Lower leg skin (tissue), 4 donors: ENCODE data around the gene CNGA1. TPM values are rescaled to one million over a fixed set of nuclear protein-coding genes. Genes with fewer than 3 reads are reported as not detected.

Source experiments
- DNase-seq, 2 donors: peaks; one replicate each; pipeline ENCODE4 v3.0.0-alpha.2; 2019; ENCODE audit warnings: low spot score in 2 of 2
- H3K4me3 ChIP-seq: fragments of 200-600 bp; sonication (generic); 2 replicates; pipeline ENCODE4 v1.5.1; 2017; ENCODE audit warnings: mild to moderate bottlenecking, low read depth; ENCODE audit not compliant: poor library complexity, severe bottlenecking
- CTCF ChIP-seq, 3 donors: fragments of 450-650 bp; IDR thresholded peaks; one replicate each; pipeline ENCODE4 v1.5.1; 2016; ENCODE audit warnings: antibody characterized with exemption in 3 of 3, mild to moderate bottlenecking in 3 of 3, moderate library complexity in 2 of 3
- POLR2A ChIP-seq, 2 donors: fragments of 450-650 bp; IDR thresholded peaks; one replicate each; pipeline ENCODE4 v1.6.1; 2016 to 2017; ENCODE audit warnings: antibody characterized with exemption in 2 of 2, mild to moderate bottlenecking in 1 of 2, moderate library complexity in 1 of 2
- WGBS, 2 donors: methylation state at CpG; one replicate each; pipeline ENCODE4 v1.1.5; 2018; 5-methylcytosine and 5-hydroxymethylcytosine counted together
- intact Hi-C: fragments of 100-400 bp; cut with DNase I; formaldehyde crosslinking; loops from one replicate; pipeline ENCODE4 v1.15.0; 2023; ENCODE audit warnings: low total_unique reads
- total RNA-seq, 4 donors: library from RNA; depleted of rRNA; stranded (reverse); fragments of >200 nt; gene quantifications; one replicate each; pipeline ENCODE4 v1.1.0, GENCODE V29; 2016

Gene CNGA1
- total RNA-seq, 4 donors from 2014 or later, result 3.6 to 12.8 (median 8.7) TPM

GRCh38 chr4:48042979-48043461 lies 26.5 kb upstream of the CNGA1 start:
- DNase-seq, result no peak
- H3K4me3 ChIP-seq, result no peak overlapping the region
- intact Hi-C loops, result no loop called here
- WGBS, 2 donors, result 53 to 63% methylated on average over 3 of the region's 3 CpGs
- no peak for TF ChIP-seq POLR2A (IDR thresholded peaks at IDR 0.05)
- no peak for TF ChIP-seq CTCF (IDR thresholded peaks at IDR 0.05)

GRCh38 chr4:48041535-48042137 lies 25.2 kb upstream of the CNGA1 start:
- WGBS, 2 donors, result 66 to 77% methylated on average over 4 of the region's 4 CpGs
- intact Hi-C loops, result no loop called here
- H3K4me3 ChIP-seq, result no peak overlapping the region
- no peak for TF ChIP-seq CTCF (IDR thresholded peaks at IDR 0.05)
- no peak for TF ChIP-seq POLR2A (IDR thresholded peaks at IDR 0.05)
- DNase-seq, result no peak

GRCh38 chr4:48039561-48039960 lies 23.1 kb upstream of the CNGA1 start:
- no peak for DNase-seq
- intact Hi-C loops, result no loop called here
- no peak overlapping the region for H3K4me3 ChIP-seq
- no peak for TF ChIP-seq POLR2A (IDR thresholded peaks at IDR 0.05)
- no peak for TF ChIP-seq CTCF (IDR thresholded peaks at IDR 0.05)

GRCh38 chr4:48038666-48039065 lies 22.2 kb upstream of the CNGA1 start:
- TF ChIP-seq POLR2A (IDR thresholded peaks at IDR 0.05) (no peak), CTCF (IDR thresholded peaks at IDR 0.05) (no peak)
- no peak for DNase-seq
- intact Hi-C loops, result no loop called here
- WGBS, 2 donors, result 24 to 26% methylated on average over 2 of the region's 2 CpGs
- H3K4me3 ChIP-seq, result no peak overlapping the region

GRCh38 chr4:48037117-48037462 lies 20.6 kb upstream of the CNGA1 start:
- WGBS, 2 donors, result 76 to 77% methylated on average over 2 of the region's 2 CpGs
- intact Hi-C loops, result no loop called here
- no peak for TF ChIP-seq CTCF (IDR thresholded peaks at IDR 0.05)
- TF ChIP-seq POLR2A (IDR thresholded peaks at IDR 0.05), result no peak
- H3K4me3 ChIP-seq, result no peak overlapping the region
- no peak for DNase-seq

- WGBS, 2 donors, result 89 to 92% methylated on average over 3 of the region's 3 CpGs
Measured at GRCh38 chr4:48035952-48036351, 19.5 kb upstream of the CNGA1 start.

More at GRCh38 chr4:48035952-48036351, 19.5 kb upstream of the CNGA1 start:
- intact Hi-C loops, result no loop called here
- DNase-seq, result no peak
- TF ChIP-seq CTCF (IDR thresholded peaks at IDR 0.05) (no peak), POLR2A (IDR thresholded peaks at IDR 0.05) (no peak)
- H3K4me3 ChIP-seq, result no peak overlapping the region
